H1 (cell line): ENCODE results near the gene NR1H2. TPM values are rescaled to one million over a fixed set of nuclear protein-coding genes. Genes with fewer than 3 reads are reported as not detected.

Experiments used
- BCL11A ChIP-seq, 2 experiments: IDR thresholded peaks; one replicate each; pipeline ENCODE4 v1.6.1; 2011; ENCODE audit warnings: low read depth in 2 of 2, low read length in 2 of 2, mild to moderate bottlenecking in 2 of 2
- BRCA1 ChIP-seq: IDR thresholded peaks from 2 replicates; pipeline ENCODE4 v1.6.1; 2012; ENCODE audit warnings: low read depth, low read length, improper control_type of control experiment
- CBX8 ChIP-seq: fragments of 300-800, 300-1000 bp; sonication (generic); IDR thresholded peaks from 2 replicates; pipeline ENCODE4 v1.7.1; 2016; ENCODE audit warnings: low read depth, low read length, borderline replicate concordance
- CHD2 ChIP-seq: IDR thresholded peaks from 2 replicates; pipeline ENCODE4 v1.6.1; 2012; ENCODE audit warnings: low read length, improper control_type of control experiment
- CREB1 ChIP-seq: IDR thresholded peaks from 2 replicates; pipeline ENCODE4 v1.6.1; 2012; ENCODE audit warnings: inconsistent platforms
- CTBP2 ChIP-seq: IDR thresholded peaks from 2 replicates; pipeline ENCODE4 v1.7.0; 2011; ENCODE audit warnings: borderline replicate concordance, mild to moderate bottlenecking, moderate library complexity, mixed read lengths, low read length; ENCODE audit not compliant: insufficient read depth, insufficient read length
- FOSL1 ChIP-seq: IDR thresholded peaks from 2 replicates; pipeline ENCODE4 v1.6.1; 2011; ENCODE audit warnings: mild to moderate bottlenecking, low read depth, low read length, moderate library complexity; ENCODE audit not compliant: insufficient read depth
- GTF2F1 ChIP-seq: IDR thresholded peaks from 2 replicates; pipeline ENCODE4 v1.6.1; 2012; ENCODE audit warnings: low read depth, low read length, improper control_type of control experiment, borderline replicate concordance
- HDAC2 ChIP-seq, 2 experiments: fragments of 300-600 bp in 1 of 2; sonication (generic) in 1 of 2; IDR thresholded peaks; 2 replicates each; pipeline ENCODE4 v1.6.1; 2011 to 2012; ENCODE audit warnings: low read depth in 2 of 2, low read length in 2 of 2, mild to moderate bottlenecking in 2 of 2, moderate library complexity in 2 of 2, borderline replicate concordance in 1 of 2, inconsistent platforms in 1 of 2
- KDM4A ChIP-seq: IDR thresholded peaks from one replicate; pipeline ENCODE4 v1.7.1; 2012; ENCODE audit warnings: low read depth, mild to moderate bottlenecking, moderate library complexity, low read length, inconsistent platforms; ENCODE audit not compliant: severe bottlenecking
- NRF1 ChIP-seq: IDR thresholded peaks from 2 replicates; pipeline ENCODE4 v1.6.1; 2011; ENCODE audit warnings: mild to moderate bottlenecking, low read depth, low read length, improper control_type of control experiment
- PHF8 ChIP-seq: fragments of 200-600 bp; sonication (generic); conservative IDR thresholded peaks from 2 replicates; pipeline ENCODE4 v1.7.1; 2012; ENCODE audit warnings: low read depth, mild to moderate bottlenecking, inconsistent platforms, low read length, moderate library complexity
- POU5F1 ChIP-seq: IDR thresholded peaks from 2 replicates; pipeline ENCODE4 v1.6.1; 2011; ENCODE audit warnings: low read depth, mild to moderate bottlenecking, low read length, moderate library complexity
- RAD21 ChIP-seq, 2 experiments: IDR thresholded peaks in 1 of 2; conservative IDR thresholded peaks in 1 of 2; 2 replicates each; pipeline ENCODE4 v1.6.1; 2011; ENCODE audit warnings: low read depth in 2 of 2, low read length in 2 of 2, improper control_type of control experiment in 1 of 2, inconsistent platforms in 1 of 2, mild to moderate bottlenecking in 1 of 2, moderate library complexity in 1 of 2
- RNF2 ChIP-seq: fragments of 200-900, 300-1000 bp; sonication (generic); IDR thresholded peaks from 2 replicates; pipeline ENCODE4 v1.7.1; 2016; ENCODE audit warnings: borderline replicate concordance, low read depth, mild to moderate bottlenecking, antibody characterized with exemption, low read length; ENCODE audit not compliant: poor library complexity, severe bottlenecking; ENCODE audit errors: missing control alignments
- SAP30 ChIP-seq: fragments of 300-600 bp; sonication (generic); IDR thresholded peaks from 2 replicates; pipeline ENCODE4 v1.7.1; 2012; ENCODE audit warnings: low read length, moderate library complexity, mild to moderate bottlenecking, inconsistent platforms; ENCODE audit not compliant: insufficient read depth, insufficient replicate concordance
- SIN3A ChIP-seq, 2 experiments: IDR thresholded peaks in 1 of 2; conservative IDR thresholded peaks in 1 of 2; 2 replicates each; pipeline ENCODE4 v1.6.1; 2011 to 2012; ENCODE audit warnings: low read length in 2 of 2, improper control_type of control experiment in 1 of 2, low read depth in 1 of 2, mild to moderate bottlenecking in 1 of 2
- SIRT6 ChIP-seq: IDR thresholded peaks from one replicate; pipeline ENCODE4 v1.7.1; 2012; ENCODE audit warnings: low read length, inconsistent platforms
- SP4 ChIP-seq: IDR thresholded peaks from 2 replicates; pipeline ENCODE4 v1.6.1; 2012; ENCODE audit warnings: low read length, inconsistent platforms
- polyA plus RNA-seq, 7 experiments: library from polyadenylated mRNA; depleted of rRNA in 3 of 7; stranded (reverse) in 5 of 7; unstranded in 2 of 7; fragments of >200 nt in 5 of 7; fragments of 200-250 nt in 2 of 7; gene quantifications; 1 replicate in 5 of 7; 2 replicates in 1 of 7; 4 replicates in 1 of 7; pipeline versions ENCODE4 v1.2.1 to v1.2.3, GENCODE V29; 2011 to 2013; ENCODE audit warnings: missing spikeins in 2 of 7, mixed read lengths in 2 of 7
- total RNA-seq: library from RNA; stranded (reverse); fragmentation: NEBNext Ultra II Directional; extraction: Animal tissue kit (Norgen Biotek cat#: 25700); gene quantifications from 2 replicates; pipeline ENCODE4 v1.2.1, GENCODE V29; 2021
- TF ChIP-seq, protein P1 (sequence below), 3 experiments: IDR thresholded peaks; 1 replicate in 2 of 3; 2 replicates in 1 of 3; pipeline versions ENCODE4 v1.5.1 to v1.6.1; 2011; ENCODE audit warnings: low read length in 3 of 3, mild to moderate bottlenecking in 3 of 3, inconsistent platforms in 2 of 3, low read depth in 1 of 3, moderate library complexity in 1 of 3; ENCODE audit not compliant: insufficient read depth in 1 of 3; ENCODE audit errors: control extremely low read depth in 1 of 3

Gene NR1H2
- total and polyA plus RNA-seq, 2 of the 8 experiments (the other 6 are each of a cell fraction or from before 2014, with no cell fraction given): 40.3 to 47.5 TPM

DNA sequence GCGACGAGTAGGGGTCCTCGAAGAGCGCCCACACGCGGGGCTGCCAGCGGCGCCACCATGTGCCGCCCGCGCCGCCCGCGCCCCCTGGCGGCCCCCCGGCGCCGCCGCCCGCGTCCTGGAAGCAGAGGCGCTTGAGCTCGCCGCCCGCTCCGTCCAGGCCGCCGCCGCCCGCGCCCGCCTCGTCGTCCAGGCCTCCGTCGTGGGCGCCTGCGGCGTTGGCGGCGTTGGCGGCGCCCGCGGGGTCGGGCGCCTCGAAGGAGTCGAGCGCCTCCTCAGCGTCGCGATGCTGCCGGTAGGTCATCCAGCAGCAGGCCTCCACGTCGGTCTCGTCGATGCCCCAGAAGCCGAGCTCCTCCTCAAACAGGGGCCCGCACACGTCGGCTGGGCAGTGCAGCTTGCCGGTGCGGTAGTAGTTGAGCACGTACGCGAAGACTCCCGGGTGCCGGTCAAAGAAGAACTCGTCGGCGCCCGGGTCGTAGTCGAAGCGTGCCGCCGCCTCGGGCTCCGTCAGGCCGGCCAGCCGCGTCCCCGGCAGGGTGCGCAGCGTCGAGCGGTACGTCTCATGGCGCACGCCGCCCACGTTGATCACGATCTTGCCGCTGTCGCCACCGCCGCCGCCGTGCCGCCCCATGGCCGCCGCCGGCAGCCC lies 47.9 kb upstream of the NR1H2 start (continued):
- TF ChIP-seq SIN3A (conservative IDR thresholded peaks at IDR 0.05 in 1 of 2, IDR thresholded peaks at IDR 0.05 in 1 of 2; ENCODE audit: low read depth in 1 of 2, low read length in 2 of 2): 0 out of 4 replicates have a peak, but pooled peaks of 1 of the 2 experiments have one; percentile 9
- TF ChIP-seq KDM4A: peak; percentile 58
- TF ChIP-seq HDAC2 (IDR thresholded peaks at IDR 0.05; ENCODE audit: borderline replicate concordance in 1 of 2, low read depth in 2 of 2, low read length in 2 of 2): no peak
- no peak for TF ChIP-seq GTF2F1
- TF ChIP-seq SIRT6: no peak
- no peak for TF ChIP-seq PHF8
- TF ChIP-seq CTBP2: peak; percentile 22
- TF ChIP-seq POU5F1: no peak
- no peak for TF ChIP-seq BCL11A (IDR thresholded peaks at IDR 0.05; ENCODE audit: low read depth in 2 of 2, low read length in 2 of 2)
- no peak for TF ChIP-seq SAP30
- TF ChIP-seq RAD21 (IDR thresholded peaks at IDR 0.05 in 1 of 2, conservative IDR thresholded peaks at IDR 0.05 in 1 of 2; ENCODE audit: low read depth in 2 of 2, low read length in 2 of 2): peak in 1 of 2 experiments; percentile 30; a peak in 2 of 4 replicates
- peak; percentile 50; the same call in 1 of the 2 replicates for TF ChIP-seq CREB1
- no peak for TF ChIP-seq SP4
- TF ChIP-seq NRF1: no peak
- TF ChIP-seq FOSL1: no peak
- no peak for TF ChIP-seq CHD2
- no peak for TF ChIP-seq RNF2
- TF ChIP-seq, protein P1, sequence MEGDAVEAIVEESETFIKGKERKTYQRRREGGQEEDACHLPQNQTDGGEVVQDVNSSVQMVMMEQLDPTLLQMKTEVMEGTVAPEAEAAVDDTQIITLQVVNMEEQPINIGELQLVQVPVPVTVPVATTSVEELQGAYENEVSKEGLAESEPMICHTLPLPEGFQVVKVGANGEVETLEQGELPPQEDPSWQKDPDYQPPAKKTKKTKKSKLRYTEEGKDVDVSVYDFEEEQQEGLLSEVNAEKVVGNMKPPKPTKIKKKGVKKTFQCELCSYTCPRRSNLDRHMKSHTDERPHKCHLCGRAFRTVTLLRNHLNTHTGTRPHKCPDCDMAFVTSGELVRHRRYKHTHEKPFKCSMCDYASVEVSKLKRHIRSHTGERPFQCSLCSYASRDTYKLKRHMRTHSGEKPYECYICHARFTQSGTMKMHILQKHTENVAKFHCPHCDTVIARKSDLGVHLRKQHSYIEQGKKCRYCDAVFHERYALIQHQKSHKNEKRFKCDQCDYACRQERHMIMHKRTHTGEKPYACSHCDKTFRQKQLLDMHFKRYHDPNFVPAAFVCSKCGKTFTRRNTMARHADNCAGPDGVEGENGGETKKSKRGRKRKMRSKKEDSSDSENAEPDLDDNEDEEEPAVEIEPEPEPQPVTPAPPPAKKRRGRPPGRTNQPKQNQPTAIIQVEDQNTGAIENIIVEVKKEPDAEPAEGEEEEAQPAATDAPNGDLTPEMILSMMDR (IDR thresholded peaks at IDR 0.05; ENCODE audit: control extremely low read depth in 1 of 3, insufficient read depth in 1 of 3, low read depth in 1 of 3, low read length in 3 of 3): peak; percentile 39 to 64 (median 61)
- no peak for TF ChIP-seq CBX8
- TF ChIP-seq BRCA1: no peak
